PC-3 (cell line): Measurements from ENCODE around the gene ZBTB7A. TPM values are rescaled to one million over a fixed set of nuclear protein-coding genes. Genes with fewer than 3 reads are reported as not detected.

Experiments
- ATAC-seq: fragments of 200-7000 bp; cut with Tn5 transposase; 2 replicates; pipeline ENCODE4 v1.9.1; 2020; ENCODE audit warnings: mild to moderate bottlenecking, moderate library complexity
- BruUV-seq: library from RNA; stranded (reverse); fragments of 400-500 nt; replicated peaks from 2 replicates; lab custom pipeline; 2021; lab: Mats Ljungman, UMichigan
- CTCF ChIA-PET: fragments of 300-600 bp; sonication (Branson Sonifier 250); formaldehyde crosslinking; loops from one replicate; lab custom pipeline; 2022; ENCODE audit warnings: antibody characterized with exemption; lab: Charles Lee
- POLR2A ChIA-PET: fragments of 300-600 bp; sonication (Branson Sonifier 250); formaldehyde crosslinking; loops from one replicate; lab custom pipeline; 2022; ENCODE audit warnings: antibody characterized with exemption; ENCODE audit not compliant: unreplicated experiment; lab: Charles Lee
- DNase-seq: peaks from one replicate; pipeline ENCODE4 v3.0.0-alpha.2; 2015
- H2AFZ ChIP-seq: fragments of 300-600 bp; sonication (generic); 2 replicates; pipeline ENCODE4 v1.6.0; 2016; ENCODE audit warnings: antibody characterized with exemption, low read length
- H3F3A ChIP-seq: fragments of 300-600 bp; sonication (generic); one replicate; pipeline ENCODE4 v1.6.0; 2017; ENCODE audit warnings: antibody characterized with exemption, low read length, control low read depth, mild to moderate bottlenecking; ENCODE audit not compliant: unreplicated experiment
- H3K27ac ChIP-seq: fragments of 300-600 bp; sonication (generic); 2 replicates; pipeline ENCODE4 v1.5.1; 2016; ENCODE audit warnings: mild to moderate bottlenecking, low read length
- H3K27me3 ChIP-seq: fragments of 300-600 bp; sonication (generic); 2 replicates; pipeline ENCODE4 v1.6.1; 2016; ENCODE audit warnings: low read length, mixed read lengths
- H3K36me3 ChIP-seq: fragments of 300-600 bp; sonication (generic); 2 replicates; pipeline ENCODE4 v1.6.1; 2016; ENCODE audit warnings: low read depth, mixed run types, low read length, mixed read lengths
- H3K4me1 ChIP-seq: fragments of 300-600 bp; sonication (generic); 2 replicates; pipeline ENCODE4 v1.5.1; 2016; ENCODE audit warnings: low read length; ENCODE audit not compliant: insufficient read depth
- H3K4me2 ChIP-seq: fragments of 300-600 bp; sonication (generic); 2 replicates; pipeline ENCODE4 v1.6.0; 2016; ENCODE audit warnings: low read length
- H3K4me3 ChIP-seq: fragments of 300-600 bp; sonication (generic); 2 replicates; pipeline ENCODE4 v1.5.1; 2016; ENCODE audit warnings: mild to moderate bottlenecking, low read length, mixed read lengths
- H3K79me2 ChIP-seq: fragments of 300-600 bp; sonication (generic); 2 replicates; pipeline ENCODE4 v1.6.1; 2017; ENCODE audit warnings: low read length, mixed read lengths
- H3K9ac ChIP-seq: fragments of 300-600 bp; sonication (generic); 2 replicates; pipeline ENCODE4 v1.6.0; 2016; ENCODE audit warnings: mild to moderate bottlenecking, low read length
- H3K9me2 ChIP-seq: fragments of 300-600 bp; sonication (generic); replicated peaks from 2 replicates; pipeline ENCODE4 v1.6.1; 2016; ENCODE audit warnings: mixed run types, low read length, mixed read lengths
- H3K9me3 ChIP-seq: fragments of 300-600 bp; sonication (generic); 2 replicates; pipeline ENCODE4 v1.6.1; 2016; ENCODE audit warnings: low read length, mixed read lengths
- H4K20me1 ChIP-seq: fragments of 300-600 bp; sonication (generic); 2 replicates; pipeline ENCODE4 v1.6.1; 2016; ENCODE audit warnings: low read length, mixed read lengths
- EZH2 ChIP-seq: fragments of 300-600 bp; sonication (generic); IDR thresholded peaks from one replicate; pipeline ENCODE4 v1.6.1; 2017; ENCODE audit warnings: antibody characterized with exemption, mild to moderate bottlenecking, low read length; ENCODE audit not compliant: unreplicated experiment
- EZH2phosphoT487 ChIP-seq: fragments of 300-600 bp; sonication (generic); IDR thresholded peaks from 2 replicates; pipeline ENCODE4 v1.6.1; 2018; ENCODE audit warnings: mild to moderate bottlenecking, antibody characterized with exemption, low read length, borderline replicate concordance
- intact Hi-C: fragments of 100-400 bp; cut with micrococcal nuclease; formaldehyde crosslinking; loops from 2 replicates; pipeline ENCODE4 v1.9.0; 2023
- total RNA-seq: library from RNA; depleted of rRNA; stranded (reverse); fragments of >200 nt; gene quantifications from 2 replicates; pipeline ENCODE4 v1.2.3, GENCODE V29; 2014
- TF ChIP-seq, protein P1 (sequence below): fragments of 300-600 bp; sonication (generic); conservative IDR thresholded peaks from 2 replicates; pipeline ENCODE4 v1.5.1; 2017; ENCODE audit warnings: antibody characterized with exemption, low read depth, mild to moderate bottlenecking, low read length

Gene ZBTB7A
- total RNA-seq, 1 experiment from 2014 or later: 16.7 TPM

- no peaks in the 10 kb centered on the region for H3K36me3 ChIP-seq
- DNase-seq: no peak
- no peaks in the 10 kb centered on the region for H4K20me1 ChIP-seq
- H3K9me3 ChIP-seq: no peaks in the 10 kb centered on the region
- TF ChIP-seq, protein P1, sequence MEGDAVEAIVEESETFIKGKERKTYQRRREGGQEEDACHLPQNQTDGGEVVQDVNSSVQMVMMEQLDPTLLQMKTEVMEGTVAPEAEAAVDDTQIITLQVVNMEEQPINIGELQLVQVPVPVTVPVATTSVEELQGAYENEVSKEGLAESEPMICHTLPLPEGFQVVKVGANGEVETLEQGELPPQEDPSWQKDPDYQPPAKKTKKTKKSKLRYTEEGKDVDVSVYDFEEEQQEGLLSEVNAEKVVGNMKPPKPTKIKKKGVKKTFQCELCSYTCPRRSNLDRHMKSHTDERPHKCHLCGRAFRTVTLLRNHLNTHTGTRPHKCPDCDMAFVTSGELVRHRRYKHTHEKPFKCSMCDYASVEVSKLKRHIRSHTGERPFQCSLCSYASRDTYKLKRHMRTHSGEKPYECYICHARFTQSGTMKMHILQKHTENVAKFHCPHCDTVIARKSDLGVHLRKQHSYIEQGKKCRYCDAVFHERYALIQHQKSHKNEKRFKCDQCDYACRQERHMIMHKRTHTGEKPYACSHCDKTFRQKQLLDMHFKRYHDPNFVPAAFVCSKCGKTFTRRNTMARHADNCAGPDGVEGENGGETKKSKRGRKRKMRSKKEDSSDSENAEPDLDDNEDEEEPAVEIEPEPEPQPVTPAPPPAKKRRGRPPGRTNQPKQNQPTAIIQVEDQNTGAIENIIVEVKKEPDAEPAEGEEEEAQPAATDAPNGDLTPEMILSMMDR: no peak
- TF ChIP-seq EZH2phosphoT487 (no peak), EZH2 (no peak)
- no peak overlapping the region for H3K27ac ChIP-seq
- ATAC-seq: no peak
- BruUV-seq: no TSS peak
- H3K27me3 ChIP-seq: no peaks in the 10 kb centered on the region
- ChIA-PET CTCF (no interaction called here), POLR2A (no interaction called here)
- no peak overlapping the region for H3K9ac ChIP-seq
- no peaks in the 10 kb centered on the region for H3F3A ChIP-seq
- H3K79me2 ChIP-seq: peaks cover 35% of the 10 kb centered on the region
- H3K4me1 ChIP-seq: no peaks in the 10 kb centered on the region; the same call in 1 of the 2 replicates
- H3K4me3 ChIP-seq: no peak overlapping the region
- H2AFZ ChIP-seq: no peak overlapping the region
- H3K4me2 ChIP-seq: no peak overlapping the region
- no peaks in the 10 kb centered on the region for H3K9me2 ChIP-seq
- intact Hi-C loops: no loop called here
Observed at GRCh38 chr19:4013886-4014540, 52.7 kb downstream of the ZBTB7A start.

- H3K4me2 ChIP-seq: no peak overlapping the region
- H3F3A ChIP-seq: no peaks in the 10 kb centered on the region
- no peak overlapping the region for H3K9ac ChIP-seq
- H3K4me3 ChIP-seq: no peak overlapping the region
- H2AFZ ChIP-seq: no peak overlapping the region
- no peak for ATAC-seq
- peaks cover 44% of the 10 kb centered on the region for H3K79me2 ChIP-seq
- no peak overlapping the region for H3K27ac ChIP-seq
- BruUV-seq: no TSS peak
- no peaks in the 10 kb centered on the region for H3K9me2 ChIP-seq
- no peaks in the 10 kb centered on the region for H3K9me3 ChIP-seq
- no peak for DNase-seq
- no peaks in the 10 kb centered on the region for H3K36me3 ChIP-seq
- 0 out of 2 replicates have a peak, but pooled peaks cover 4% of the 10 kb centered on the region for H4K20me1 ChIP-seq
- ChIA-PET CTCF (no interaction called here), POLR2A (no interaction called here)
- TF ChIP-seq EZH2 (no peak), EZH2phosphoT487 (no peak)
- TF ChIP-seq, protein P1: no peak
- no peaks in the 10 kb centered on the region for H3K27me3 ChIP-seq
- intact Hi-C loops: no loop called here
- peaks cover 5% of the 10 kb centered on the region; the same call in 1 of the 2 replicates for H3K4me1 ChIP-seq
Observed at GRCh38 chr19:4012975-4013634, 53.6 kb downstream of the ZBTB7A start.
